Endothelial cell of umbilical vein (primary cell): ENCODE measurements around the gene KCNN3. TPM values are rescaled to one million over a fixed set of nuclear protein-coding genes. Genes with fewer than 3 reads are reported as not detected.

Experiments used
- BruUV-seq: library from RNA; stranded (reverse); fragments of 400-500 nt; replicated peaks from 2 replicates; lab custom pipeline; 2021; lab: Mats Ljungman, UMichigan
- CTCF ChIA-PET: fragments of 300-600, 350-600 bp; sonication (Branson Sonifier 250); formaldehyde crosslinking; loops from one replicate; lab custom pipeline; 2021; ENCODE audit warnings: antibody characterized with exemption, inconsistent platforms; lab: Charles Lee
- POLR2A ChIA-PET: fragments of 300-600, 350-600 bp; sonication (Branson Sonifier 250); formaldehyde crosslinking; loops from one replicate; lab custom pipeline; 2021; ENCODE audit warnings: antibody characterized with exemption, inconsistent platforms; lab: Charles Lee
- DNase-seq: peaks from one replicate; pipeline ENCODE4 v3.0.0-alpha.2; 2011; ENCODE audit warnings: low read depth, low spot score
- FAIRE-seq: peaks from 2 replicates; lab custom pipeline; 2011; peaks lifted over from hg19 to GRCh38; lab: Jason Lieb, UNC
- H2AFZ ChIP-seq: 2 replicates; pipeline ENCODE4 v1.6.0; 2012; ENCODE audit warnings: low read depth, low read length, control low read depth, inconsistent platforms
- H3K27ac ChIP-seq: 2 replicates; pipeline ENCODE4 v1.5.1; 2011; ENCODE audit warnings: low read depth, mild to moderate bottlenecking, control low read depth, low read length, moderate library complexity; ENCODE audit not compliant: insufficient read depth
- H3K27me3 ChIP-seq, 2 experiments: 2 replicates each; pipeline versions ENCODE4 v1.6.0 to v1.6.1; 2011; ENCODE audit warnings: low read length in 2 of 2, mixed read lengths in 1 of 2; ENCODE audit not compliant: control insufficient read depth in 2 of 2, insufficient read depth in 2 of 2
- H3K36me3 ChIP-seq, 2 experiments: 2 replicates in 1 of 2; 3 replicates in 1 of 2; pipeline ENCODE4 v1.5.1; 2011; ENCODE audit warnings: low read length in 2 of 2, mild to moderate bottlenecking in 1 of 2, moderate library complexity in 1 of 2; ENCODE audit not compliant: control insufficient read depth in 2 of 2, insufficient read depth in 2 of 2; ENCODE audit errors: extremely low read depth in 1 of 2
- H3K4me1 ChIP-seq: 3 replicates; pipeline ENCODE4 v1.5.1; 2011; ENCODE audit warnings: mild to moderate bottlenecking, low read length; ENCODE audit not compliant: control insufficient read depth, insufficient read depth; ENCODE audit errors: extremely low read depth
- H3K4me2 ChIP-seq: 2 replicates; pipeline ENCODE4 v1.6.1; 2011; ENCODE audit warnings: low read length, control low read depth, mixed read lengths; ENCODE audit not compliant: insufficient read depth
- H3K4me3 ChIP-seq, 3 experiments: fragments of 200-600 bp in 1 of 3; sonication (generic), shearing (Covaris generic) in 1 of 3; replicated peaks in 1 of 3; 2 replicates each; pipeline ENCODE4 v1.5.1; 2011 to 2016; ENCODE audit warnings: control low read depth in 3 of 3, low read length in 3 of 3, mild to moderate bottlenecking in 2 of 3, inconsistent platforms in 1 of 3, low read depth in 1 of 3, moderate library complexity in 1 of 3; ENCODE audit not compliant: insufficient read depth in 1 of 3
- H3K79me2 ChIP-seq: 2 replicates; pipeline ENCODE4 v1.6.0; 2012; ENCODE audit warnings: low read length, inconsistent platforms; ENCODE audit not compliant: control insufficient read depth, insufficient read depth
- H3K9ac ChIP-seq: replicated peaks from 2 replicates; pipeline ENCODE3; 2011; ENCODE audit warnings: low read length, control low read depth; ENCODE audit not compliant: insufficient read depth; ENCODE audit errors: extremely low read depth
- H3K9me1 ChIP-seq: replicated peaks from 3 replicates; pipeline ENCODE4 v1.6.0; 2011; ENCODE audit warnings: mild to moderate bottlenecking, low read length; ENCODE audit not compliant: control insufficient read depth, insufficient read depth; ENCODE audit errors: extremely low read depth
- H3K9me3 ChIP-seq: replicated peaks from 2 replicates; pipeline ENCODE4 v1.5.1; 2012; ENCODE audit warnings: low read length, inconsistent platforms; ENCODE audit not compliant: control insufficient read depth, insufficient read depth
- H4K20me1 ChIP-seq: replicated peaks from 2 replicates; pipeline ENCODE3; 2011; ENCODE audit warnings: mild to moderate bottlenecking, low read length; ENCODE audit not compliant: control insufficient read depth, insufficient read depth; ENCODE audit errors: extremely low read depth
- CTCF ChIP-seq, 2 donors: IDR thresholded peaks; 1 replicate in 1 of 2; 2 replicates in 1 of 2; pipeline ENCODE4 v1.5.1; 2011; ENCODE audit warnings: low read length in 2 of 2, mild to moderate bottlenecking in 2 of 2, moderate library complexity in 2 of 2, control low read depth in 1 of 2, inconsistent platforms in 1 of 2, low read depth in 1 of 2; ENCODE audit not compliant: insufficient read depth in 1 of 2; ENCODE audit errors: extremely low read depth in 1 of 2
- EZH2 ChIP-seq: IDR thresholded peaks from 2 replicates; pipeline ENCODE4 v1.6.1; 2012; ENCODE audit warnings: borderline replicate concordance, low read depth, mild to moderate bottlenecking, moderate library complexity, low read length, inconsistent platforms; ENCODE audit not compliant: severe bottlenecking
- FOS ChIP-seq: IDR thresholded peaks from 2 replicates; pipeline ENCODE4 v1.6.1; 2011; ENCODE audit warnings: mild to moderate bottlenecking, low read length, moderate library complexity, borderline replicate concordance; ENCODE audit not compliant: insufficient read depth
- GATA2 ChIP-seq: IDR thresholded peaks from 2 replicates; pipeline ENCODE4 v1.7.0; 2011; ENCODE audit warnings: low read depth, mild to moderate bottlenecking, moderate library complexity, mixed read lengths, low read length; ENCODE audit not compliant: insufficient read length, insufficient read depth
- JUN ChIP-seq: IDR thresholded peaks from 2 replicates; pipeline ENCODE4 v1.6.1; 2011; ENCODE audit warnings: borderline replicate concordance, low read depth; ENCODE audit not compliant: insufficient read length, insufficient read depth
- MAX ChIP-seq: IDR thresholded peaks from 2 replicates; pipeline ENCODE4 v1.6.1; 2011; ENCODE audit not compliant: insufficient read depth, insufficient read length
- MYC ChIP-seq: IDR thresholded peaks from one replicate; pipeline ENCODE4 v1.6.1; 2011; ENCODE audit warnings: mild to moderate bottlenecking, low read depth, low read length
- POLR2A ChIP-seq: IDR thresholded peaks from 2 replicates; pipeline ENCODE4 v1.6.1; 2012; ENCODE audit warnings: low read depth, mild to moderate bottlenecking, control low read depth, low read length
- POLR2AphosphoS5 ChIP-seq: IDR thresholded peaks from 2 replicates; pipeline ENCODE4 v1.6.1; 2012; ENCODE audit warnings: low read depth, mild to moderate bottlenecking, control low read depth, low read length, moderate library complexity; ENCODE audit not compliant: insufficient read depth
- dilution Hi-C: fragments of 300-500 bp; cut with MboI; formaldehyde crosslinking; loops from one replicate; pipeline ENCODE4 v1.15.0; 2019; ENCODE audit warnings: low sequenced_read_pairs; ENCODE audit not compliant: extremely low pct_ligation_motif_present
- intact Hi-C: fragments of 100-400 bp; cut with micrococcal nuclease; formaldehyde crosslinking; loops from one replicate; pipeline ENCODE4 v1.10.0; 2022
- polyA plus RNA-seq, 4 experiments: library from polyadenylated mRNA; depleted of rRNA in 3 of 4; stranded (reverse) in 3 of 4; unstranded in 1 of 4; fragments of >200 nt; gene quantifications; 2 replicates each; pipeline versions ENCODE4 v1.2.1 to v1.2.3, GENCODE V29; 2011 to 2012; ENCODE audit warnings: missing spikeins in 1 of 4
- total RNA-seq: library from RNA; stranded (reverse); gene quantifications from 2 replicates; pipeline ENCODE4 v1.2.3, GENCODE V29; 2021

KCNN3 gene
- total and polyA plus RNA-seq, 2 donors (not counting 3 experiments of a cell fraction or from before 2014, with no cell fraction given): 0.91 to 1.1 TPM

GRCh38 chr1:154809436-154810413 lies 60.4 kb downstream of the KCNN3 start:
- POLR2A ChIA-PET: no interaction called here
- no peaks in the 10 kb centered on the region for H3K36me3 ChIP-seq
- FAIRE-seq: peak; percentile 95

More at GRCh38 chr1:154809436-154810413, 60.4 kb downstream of the KCNN3 start:
- Histone ChIP-seq H3K9me3 (no peaks in the 10 kb centered on the region), H3K4me3 (no peak overlapping the region), H3K9ac (no peak overlapping the region), H3K79me2 (no peaks in the 10 kb centered on the region), H3K4me1 (peaks cover 9% of the 10 kb centered on the region), H3K9me1 (no peaks in the 10 kb centered on the region), H2AFZ (peak overlapping the region; percentile 15), H4K20me1 (no peaks in the 10 kb centered on the region), H3K27me3 (peaks cover 0 to 11% of the 10 kb centered on the region in 2 experiments), H3K4me2 (no peak overlapping the region), H3K27ac (no peak overlapping the region)
- CTCF ChIA-PET: interaction anchor here (0.9 to 1.4 kb wide), 2 partner anchors 9 to 50 kb away, joined by 3 to 4 read pairs; no protein-coding TSS in a partner anchor
- DNase-seq: peak; percentile 62
- no TSS peak for BruUV-seq
- dilution Hi-C loops: no loop called here
- intact Hi-C loops: no loop called here
- TF ChIP-seq JUN (peak; percentile 29), CTCF (IDR thresholded peaks at IDR 0.05; ENCODE audit: extremely low read depth in 1 of 2, insufficient read depth in 1 of 2, low read depth in 1 of 2, low read length in 2 of 2) (no peak), MYC (no peak), POLR2A (no peak), GATA2 (no peak), MAX (no peak), FOS (peak; percentile 36), POLR2AphosphoS5 (no peak), EZH2 (no peak)
